Dedifferentiated amniotic fluid mesenchymal stem cell (primary cell): ENCODE results near the gene CBS.
A peak's percentile ranks its signal among the peaks of the same experiment; 100 is the strongest.
"Not testable (repeated sequence)": the region's sequence is repeated elsewhere in the genome, so short reads cannot be mapped to it uniquely, and the experiment has no call there.

Source experiments
- DNase-seq: peaks from one replicate; pipeline ENCODE4 v3.0.0-alpha.2; 2016; ENCODE audit errors: extremely low spot score

CBS gene

DNA sequence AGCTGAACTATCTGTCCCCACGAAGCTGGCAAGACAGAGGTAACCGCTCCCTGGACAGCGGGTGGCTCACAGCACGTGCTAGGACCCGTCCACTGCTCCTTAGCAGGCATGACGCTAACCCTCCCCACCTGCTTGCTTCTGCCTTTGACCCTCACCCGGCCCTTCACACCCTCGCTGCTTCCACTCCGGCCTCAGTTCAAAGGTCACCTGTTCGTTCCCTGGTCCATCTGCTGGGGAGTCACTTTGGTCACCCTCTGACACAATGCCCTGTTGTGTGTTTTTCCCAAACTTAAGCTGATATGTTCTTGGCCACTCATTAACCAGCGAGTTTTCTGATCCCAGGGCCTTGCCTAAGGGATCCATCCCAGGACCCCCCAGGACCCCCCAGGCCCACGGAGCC is 7.6 kb downstream of the CBS start:
- not testable (repeated sequence) for DNase-seq

DNA sequence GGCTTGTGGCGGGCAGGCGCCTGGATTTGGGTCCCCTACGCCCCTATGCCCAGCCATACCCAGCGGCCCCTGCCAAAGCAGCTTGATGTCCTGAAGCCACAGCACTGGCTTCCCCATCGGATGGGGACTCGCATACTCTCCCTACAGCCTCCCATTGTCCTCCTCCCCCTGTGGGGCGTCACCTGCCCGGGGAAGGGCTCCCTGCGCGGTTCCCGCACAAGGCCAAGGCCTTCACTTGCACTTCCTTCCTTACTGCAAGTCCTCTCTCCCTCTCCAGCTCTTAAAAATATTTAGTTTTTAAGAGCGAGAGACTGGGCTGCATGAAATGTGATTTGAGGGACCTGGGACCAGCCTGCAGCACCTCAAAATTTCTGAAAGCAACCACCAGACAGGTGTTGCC is 8.9 kb downstream of the CBS start:
- DNase-seq: not testable (repeated sequence)

DNA sequence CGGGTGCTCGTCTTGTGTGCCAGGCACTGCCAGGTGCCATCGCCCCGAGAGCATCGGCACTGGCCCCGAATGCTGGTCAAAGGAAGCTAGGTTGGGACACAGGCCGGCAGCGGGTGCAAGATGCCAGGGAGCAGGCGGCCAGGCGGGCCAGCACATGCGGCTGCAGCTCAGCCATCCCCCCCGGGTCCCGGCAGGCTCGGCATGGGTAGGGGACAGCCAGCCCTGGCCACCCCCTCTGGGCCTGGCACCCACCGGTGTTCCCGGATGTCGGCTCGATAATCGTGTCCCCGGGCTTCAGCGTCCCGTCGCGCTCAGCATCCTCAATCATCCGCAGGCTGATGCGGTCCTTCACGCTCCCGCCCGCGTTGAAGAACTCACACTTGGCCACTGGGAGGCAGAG is 9.6 kb downstream of the CBS start:
- not testable (repeated sequence) for DNase-seq

DNA sequence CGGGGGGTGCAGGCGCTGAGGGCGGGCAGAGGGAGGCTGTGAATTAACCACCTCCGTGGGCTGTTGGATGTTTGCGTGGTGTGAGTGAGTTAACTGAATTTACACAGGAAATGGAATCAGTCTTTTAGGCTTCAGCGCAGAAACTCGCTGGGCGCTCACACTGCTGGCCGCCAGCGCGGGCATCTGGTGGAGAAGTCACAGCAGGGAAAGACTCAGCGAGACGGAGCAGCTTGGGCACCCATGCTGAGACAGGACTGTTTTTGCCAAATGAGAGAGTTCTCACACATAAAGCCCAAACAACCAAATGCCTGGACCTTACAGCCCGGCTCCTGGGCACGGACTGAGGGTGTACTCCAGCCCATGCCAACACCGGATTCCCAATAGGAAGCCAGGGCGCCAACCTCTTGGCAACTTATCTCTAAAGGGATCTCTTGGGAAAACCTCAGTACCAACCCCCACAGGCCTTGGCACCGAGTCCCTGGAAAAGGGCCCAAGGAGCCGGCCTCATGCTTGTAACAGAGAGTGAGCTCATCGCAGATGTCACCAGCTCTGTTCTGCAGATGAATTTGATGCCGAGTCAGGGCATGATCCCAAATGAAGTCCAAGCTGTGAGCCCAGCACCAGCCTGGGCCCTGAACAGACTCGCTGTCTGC is 11.2 kb downstream of the CBS start:
- not testable (repeated sequence) for DNase-seq

DNA sequence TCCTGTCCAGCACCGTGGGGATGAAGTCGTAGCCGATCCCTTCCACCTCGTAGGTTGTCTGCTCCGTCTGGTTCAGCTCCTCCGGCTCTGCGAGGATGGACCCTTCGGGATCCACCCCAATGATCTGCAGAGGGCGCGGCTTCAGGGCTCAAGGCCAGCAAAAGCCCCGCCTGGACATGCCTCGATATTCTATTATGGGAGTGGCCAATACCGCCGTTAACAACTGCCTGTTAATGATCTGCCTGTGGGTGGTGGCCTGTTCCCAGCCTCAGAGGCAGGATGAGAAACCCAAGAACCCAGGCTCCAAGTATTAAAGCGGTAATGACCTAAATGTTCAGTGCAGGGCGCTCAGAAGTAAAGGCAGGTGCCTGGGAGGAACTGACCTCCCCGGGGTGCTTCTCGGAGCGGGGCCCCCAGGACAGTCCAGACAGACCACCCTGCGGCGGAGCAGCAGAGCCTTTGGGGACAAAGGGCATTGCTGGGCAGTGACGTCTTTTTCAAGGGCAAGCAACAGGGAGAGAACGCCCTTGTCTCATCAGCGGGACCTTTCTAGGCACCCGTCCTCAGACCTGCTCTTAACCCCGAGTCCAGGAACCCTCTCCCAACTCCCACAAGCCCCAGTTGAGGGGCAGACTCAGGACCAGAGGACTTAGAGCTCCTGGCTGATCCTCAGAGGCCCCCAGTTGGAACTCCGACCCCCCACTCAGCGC is 12.5 kb downstream of the CBS start:
- DNase-seq: not testable (repeated sequence)

DNA sequence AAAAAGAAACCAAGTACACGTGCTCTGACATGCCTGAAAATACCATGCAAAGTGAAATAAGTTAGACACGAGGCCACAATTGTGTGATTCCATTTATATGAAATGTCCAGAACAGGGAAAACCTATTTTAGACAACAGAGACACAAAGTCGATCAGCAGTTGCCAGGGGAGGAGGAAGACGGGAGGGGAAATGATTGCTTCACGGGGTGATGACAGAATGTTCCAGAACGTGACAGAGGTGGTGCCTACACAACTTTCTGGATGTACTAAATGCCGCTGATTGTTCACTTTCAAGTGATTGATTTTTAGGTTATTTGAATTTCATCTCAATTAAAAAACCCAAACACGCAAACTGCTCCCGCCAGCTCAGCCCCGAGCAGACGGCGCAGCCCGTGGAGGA is 22.5 kb downstream of the CBS start:
- not testable (repeated sequence) for DNase-seq

DNA sequence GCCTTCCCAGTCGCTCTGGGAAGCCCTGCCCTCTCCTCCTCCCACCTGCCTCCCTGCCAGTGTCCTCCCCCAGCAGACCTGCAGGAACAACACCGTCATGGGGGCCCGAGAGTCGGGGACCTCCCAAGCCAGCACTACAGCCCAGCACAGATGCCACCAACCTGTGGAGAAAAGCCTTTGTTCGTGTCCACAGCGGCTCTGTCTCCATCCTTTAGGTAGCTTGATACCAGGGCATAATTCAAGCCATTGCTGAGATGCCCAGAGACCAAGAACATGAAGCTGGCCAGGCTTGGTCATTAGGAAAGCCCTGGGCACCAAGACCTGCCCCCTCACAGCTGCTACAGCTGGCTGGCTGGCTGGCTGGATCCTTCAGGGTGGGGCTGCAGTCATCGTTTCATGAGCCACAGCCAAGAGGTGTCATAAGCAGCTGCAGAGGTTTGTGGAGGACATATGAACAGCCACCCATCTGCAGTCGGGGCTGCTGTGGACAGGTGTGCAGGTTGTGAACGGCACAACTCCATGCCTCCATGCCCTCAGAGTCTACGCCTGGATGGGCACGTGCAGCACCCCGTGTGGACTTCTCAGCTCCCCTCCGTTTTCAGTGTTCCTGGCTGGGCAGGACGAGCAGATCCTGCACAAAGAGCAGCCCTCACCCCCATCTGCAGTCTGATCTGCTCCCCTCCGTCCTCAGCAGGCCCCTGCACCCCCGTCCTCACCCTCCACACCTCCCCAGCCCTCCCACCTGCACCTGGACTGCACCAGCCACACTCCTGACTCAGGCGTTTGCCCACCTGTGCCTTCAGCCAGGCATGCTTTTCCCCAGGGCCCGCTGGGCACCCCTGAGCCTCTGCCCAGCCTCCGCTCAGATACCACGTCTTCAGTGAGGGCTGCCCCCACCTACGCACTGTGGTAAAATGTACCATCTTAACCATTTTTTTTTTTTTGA is 29.5 kb downstream of the CBS start:
- not testable (repeated sequence) for DNase-seq

DNA sequence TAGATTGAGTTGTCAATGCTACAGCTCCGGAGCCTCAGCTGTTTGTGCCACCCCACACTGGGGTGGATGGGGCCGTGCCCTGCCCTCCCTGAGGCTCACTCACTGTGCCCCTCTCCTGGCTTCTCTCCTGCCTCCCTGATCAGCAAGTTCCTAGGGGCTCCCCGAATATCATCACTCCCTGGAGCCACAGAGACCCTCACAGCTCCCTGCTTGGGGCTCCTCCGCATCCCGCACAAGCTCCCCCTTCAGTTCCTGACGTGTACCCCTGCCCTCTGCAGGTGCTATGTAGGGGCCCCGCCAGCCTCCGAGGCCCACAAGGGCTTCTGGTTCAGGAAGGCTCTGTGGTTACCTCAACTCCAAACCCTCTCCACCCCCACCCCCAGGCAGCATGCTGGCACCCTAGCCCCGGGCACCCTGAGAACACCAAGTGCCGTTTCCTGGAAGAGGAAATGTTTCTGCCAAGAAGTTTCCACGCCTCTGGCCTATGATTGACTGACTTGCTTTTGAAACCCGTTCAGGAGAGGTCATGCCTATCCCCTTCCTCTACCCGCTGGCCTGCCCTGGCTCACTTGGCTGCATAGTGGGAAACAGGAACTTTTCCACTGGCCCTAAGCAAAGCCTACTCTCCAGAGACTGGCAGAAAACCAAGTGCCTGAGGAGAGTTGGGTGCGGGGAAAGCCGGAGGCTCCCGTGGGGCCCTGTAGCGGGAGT is 30.3 kb downstream of the CBS start:
- DNase-seq: not testable (repeated sequence)

DNA sequence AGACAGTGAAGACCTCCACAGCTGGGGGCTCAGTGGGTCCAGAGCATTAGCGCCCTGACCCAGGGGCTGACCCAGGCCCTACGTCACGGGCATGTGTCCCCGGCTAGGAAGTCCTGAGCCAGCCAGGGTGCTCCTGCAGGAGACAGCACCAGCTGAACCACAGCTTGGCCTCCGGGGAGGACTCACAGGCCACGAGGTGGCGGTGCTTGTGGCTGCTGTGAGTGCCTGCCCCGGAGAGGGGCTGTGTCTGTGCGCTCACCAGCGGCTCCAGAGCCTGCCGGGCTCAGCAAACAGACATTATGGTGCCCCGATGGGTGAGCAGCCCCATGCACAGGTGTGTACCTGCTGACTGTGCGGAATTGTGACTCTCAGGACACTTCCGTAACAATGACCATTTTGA is 31.1 kb downstream of the CBS start:
- DNase-seq: not testable (repeated sequence)

DNA sequence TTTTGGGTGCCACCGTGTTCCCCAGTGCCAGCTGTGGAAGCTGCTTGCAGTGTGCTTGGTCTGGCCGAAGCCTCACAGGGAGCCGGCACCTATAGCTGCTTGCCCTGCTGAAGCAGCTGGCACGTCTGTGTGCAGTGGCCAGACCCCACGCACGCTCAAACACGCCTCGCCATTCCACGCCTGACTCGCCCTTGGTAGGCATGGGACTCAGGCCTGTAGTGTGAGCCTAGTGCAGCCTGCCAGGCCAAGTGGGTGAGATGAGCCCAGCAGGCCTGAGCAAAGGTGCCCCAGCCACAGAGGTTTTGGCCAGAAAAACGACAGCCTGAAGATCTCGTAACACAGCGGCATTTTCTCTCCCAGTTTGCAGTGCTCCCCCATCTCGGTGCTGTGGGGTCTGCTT is 32.3 kb downstream of the CBS start:
- not testable (repeated sequence) for DNase-seq

DNA sequence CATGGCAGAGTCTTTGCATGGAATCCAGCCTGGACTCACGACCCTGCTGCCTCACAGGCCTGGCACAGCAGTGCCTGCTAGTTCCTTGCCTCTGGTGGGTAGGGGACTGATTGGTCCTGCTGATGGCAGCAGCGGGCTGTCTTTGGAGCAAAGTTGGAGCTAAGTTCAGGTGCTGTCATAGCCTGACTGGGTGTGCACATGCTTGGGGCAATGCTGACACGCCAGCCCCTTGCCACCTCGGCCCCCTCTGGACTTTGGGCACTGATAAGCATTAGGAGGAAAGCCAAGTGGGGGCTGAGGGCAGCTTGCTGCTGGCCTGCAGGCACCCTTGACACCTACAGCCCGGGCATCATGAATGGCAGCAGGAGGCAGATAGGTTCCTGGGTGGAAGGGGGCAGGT is 33.5 kb downstream of the CBS start:
- not testable (repeated sequence) for DNase-seq

DNA sequence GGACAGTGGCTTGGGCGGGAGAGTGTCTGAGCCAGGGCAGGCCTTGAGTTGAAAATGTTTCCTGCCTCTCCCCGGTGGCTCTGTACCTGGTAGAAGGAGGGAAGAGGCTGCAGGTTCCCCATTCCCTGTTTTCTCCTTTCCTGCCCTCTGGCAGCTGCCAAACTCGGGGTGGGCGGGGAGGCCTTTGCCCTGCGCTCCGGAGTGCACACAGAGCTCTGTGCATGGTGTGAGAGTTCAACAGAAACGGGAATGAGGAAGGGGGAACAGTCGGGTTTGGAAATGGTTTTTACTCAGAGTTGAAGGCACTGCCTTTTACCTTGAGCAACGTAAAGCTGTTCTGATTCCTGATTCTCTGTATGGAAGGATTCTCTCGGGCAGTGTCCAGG is 37.0 kb downstream of the CBS start:
- not testable (repeated sequence) for DNase-seq

DNA sequence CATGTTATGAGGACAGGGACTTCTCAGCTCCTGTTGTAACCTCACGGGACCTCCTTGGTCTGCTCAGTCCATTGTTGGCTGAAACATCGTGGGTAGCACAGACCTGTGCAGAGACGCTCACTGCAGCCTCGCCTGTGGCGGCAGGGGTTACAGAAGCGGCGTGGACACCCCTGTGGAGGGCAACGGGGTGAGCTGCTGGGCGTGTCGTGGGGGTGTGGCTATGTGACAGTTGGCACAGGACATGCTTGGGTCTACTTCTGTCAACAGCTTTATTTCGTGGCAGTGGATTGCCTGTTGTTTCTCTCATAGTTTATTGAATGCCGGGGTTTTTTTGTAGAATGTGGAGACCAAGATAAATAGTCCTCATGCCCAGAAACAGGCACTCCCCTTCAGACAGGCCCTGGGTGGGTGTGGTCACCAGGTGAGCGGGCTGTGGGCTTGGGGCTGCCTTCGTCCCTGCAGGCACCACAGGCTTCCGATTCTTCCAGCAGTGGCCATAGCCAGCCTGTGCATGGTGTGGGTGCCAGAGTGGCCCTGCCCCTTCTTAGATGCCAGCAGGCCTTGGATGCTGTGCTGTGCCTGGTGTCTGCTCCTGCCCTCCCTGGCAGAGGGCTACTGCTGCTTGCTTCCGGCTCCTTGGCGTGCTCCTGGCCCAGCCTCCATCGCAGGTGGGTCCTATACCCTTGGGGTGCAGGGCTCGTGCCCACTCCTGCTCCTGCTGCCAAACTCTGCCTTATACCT is 37.5 kb downstream of the CBS start:
- DNase-seq: not testable (repeated sequence)

DNA sequence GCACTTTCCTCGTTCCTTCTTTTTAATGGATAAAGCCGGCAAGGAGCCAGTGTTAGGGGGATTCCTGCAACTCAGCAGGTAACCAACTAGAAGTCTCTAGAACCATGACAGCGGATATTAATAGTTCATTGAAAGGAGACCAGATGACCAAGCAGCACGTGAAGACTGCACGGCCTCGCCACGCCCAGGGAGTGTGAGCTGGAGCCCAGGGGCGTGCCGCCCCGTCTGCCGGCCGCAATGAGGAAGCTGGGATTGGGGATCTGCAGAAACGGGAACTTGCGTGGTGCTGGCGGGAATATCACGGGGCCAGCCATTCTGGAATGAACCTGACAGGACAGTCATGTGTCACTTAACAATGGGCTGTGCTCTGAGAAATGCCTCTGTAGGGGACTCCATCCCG is 38.7 kb downstream of the CBS start:
- DNase-seq: not testable (repeated sequence)

DNA sequence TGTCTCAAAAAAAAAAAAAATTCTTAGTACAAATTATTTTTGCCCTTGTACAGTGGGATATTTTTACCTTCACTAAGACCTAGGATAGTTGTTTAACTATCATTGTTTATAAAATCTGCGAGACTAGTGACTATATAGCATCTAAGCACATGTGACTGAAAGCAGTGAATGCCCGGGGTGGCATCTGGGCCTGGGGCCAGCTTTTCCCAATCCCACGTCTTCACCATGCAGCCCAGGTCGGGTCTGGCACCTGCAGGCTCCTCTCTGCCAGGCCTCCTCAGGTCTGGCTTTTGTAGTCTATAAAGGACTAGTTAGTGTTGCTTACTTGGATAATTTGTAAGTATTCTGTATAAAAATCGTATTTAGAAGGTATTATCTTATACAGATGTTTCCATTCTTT is 40.8 kb downstream of the CBS start:
- DNase-seq: no peak

DNA sequence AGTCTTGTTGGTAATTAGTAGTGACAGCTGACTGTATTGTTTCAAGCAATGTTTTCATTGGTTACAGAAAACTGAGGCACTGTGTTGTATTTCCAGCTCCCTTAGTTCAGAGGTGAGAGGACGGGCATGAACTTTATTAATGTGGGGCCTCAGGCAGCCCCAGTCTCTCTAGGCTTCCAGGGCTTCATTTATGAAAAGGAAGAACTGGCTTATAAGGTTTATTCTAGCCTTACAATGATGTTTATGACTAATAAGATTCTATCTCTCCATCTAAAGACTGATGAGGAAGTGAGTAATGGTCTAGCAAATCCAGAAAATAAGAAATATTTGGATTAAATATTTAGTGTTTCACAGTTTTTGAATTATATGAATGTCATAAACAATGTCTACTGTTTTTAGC is 41.5 kb downstream of the CBS start:
- no peak for DNase-seq

DNA sequence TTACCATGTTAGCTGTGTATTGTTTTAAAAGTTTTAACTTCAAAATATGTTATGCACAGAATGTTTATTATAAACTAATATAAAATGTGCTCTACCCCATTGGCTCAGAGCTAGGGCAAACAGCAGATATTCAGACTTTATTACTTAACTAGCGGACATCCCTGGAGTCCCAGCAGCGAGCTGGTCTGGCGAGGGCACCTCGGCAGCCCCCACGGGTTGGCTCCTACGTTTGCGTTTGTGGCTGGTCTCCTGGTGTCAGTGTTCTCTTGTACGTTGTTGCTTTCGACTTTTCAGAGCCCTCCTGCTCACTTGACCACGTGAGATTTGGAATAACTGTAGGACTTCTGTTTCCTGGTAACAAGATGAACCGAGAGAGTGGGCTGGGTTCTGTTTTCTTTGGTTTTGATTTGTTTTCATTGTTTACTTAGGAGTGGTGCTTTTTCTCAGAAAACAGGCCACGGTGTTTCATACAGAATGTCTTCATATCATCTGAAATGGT is 44.5 kb downstream of the CBS start:
- DNase-seq: no peak

DNA sequence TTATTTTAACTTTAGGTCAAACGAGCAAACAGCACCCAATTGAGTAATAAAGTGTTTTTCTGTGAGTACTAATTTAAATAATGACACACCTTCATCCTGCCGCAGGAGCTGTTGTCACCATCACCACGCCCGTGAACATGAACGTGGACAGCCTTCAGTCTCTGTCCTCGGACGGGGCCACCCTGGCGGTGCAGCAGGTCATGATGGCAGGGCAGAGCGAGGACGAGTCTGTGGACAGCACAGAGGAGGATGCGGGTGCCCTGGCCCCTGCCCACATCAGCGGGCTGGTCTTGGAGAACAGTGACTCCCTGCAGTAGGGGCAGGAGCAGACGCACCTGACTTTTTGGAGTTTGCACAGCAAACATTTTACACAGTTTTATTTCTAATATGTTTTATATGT is 45.9 kb downstream of the CBS start:
- DNase-seq: no peak

DNA sequence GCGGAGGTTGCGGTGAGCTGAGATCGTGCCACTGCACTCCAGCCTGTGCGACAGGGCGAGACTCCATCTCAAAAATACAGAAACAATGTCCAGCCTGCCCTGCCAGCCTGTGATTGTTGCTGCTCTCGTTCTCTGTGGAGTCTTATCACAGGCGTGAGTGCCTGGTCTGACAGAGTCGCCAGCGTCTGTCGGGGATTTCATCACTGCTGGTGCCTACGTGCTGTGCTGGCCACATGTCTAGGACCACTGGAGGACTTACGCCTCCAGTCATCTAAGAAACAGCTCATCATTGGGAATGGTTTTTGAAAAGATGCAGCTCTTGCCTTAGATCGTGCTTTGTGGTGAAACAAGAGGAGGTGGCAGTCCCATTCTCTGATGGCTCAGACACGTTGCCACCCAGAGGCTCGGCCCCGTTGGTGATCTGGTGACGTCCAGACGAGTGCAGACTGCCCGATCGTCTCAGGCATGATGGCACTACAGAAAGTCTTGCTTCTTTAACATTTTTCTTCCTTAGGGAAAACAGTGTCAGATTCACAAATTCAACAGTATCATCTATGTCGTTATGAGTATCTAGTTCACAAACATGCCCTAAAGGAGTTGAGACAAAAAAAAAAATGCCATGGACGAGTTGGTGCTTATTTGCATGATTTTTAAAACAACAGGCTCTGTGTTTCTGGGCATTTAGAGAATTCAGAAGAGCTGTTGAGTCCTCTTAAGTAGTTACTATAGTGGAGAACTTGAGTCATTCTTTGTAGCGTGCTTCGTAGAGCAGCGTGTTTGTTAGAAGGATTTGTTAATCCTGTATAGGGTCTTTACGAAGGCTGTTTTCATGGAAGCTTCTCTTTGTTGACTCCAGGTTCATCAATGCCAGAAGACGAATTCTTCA is 47.5 kb downstream of the CBS start:
- no peak for DNase-seq

DNA sequence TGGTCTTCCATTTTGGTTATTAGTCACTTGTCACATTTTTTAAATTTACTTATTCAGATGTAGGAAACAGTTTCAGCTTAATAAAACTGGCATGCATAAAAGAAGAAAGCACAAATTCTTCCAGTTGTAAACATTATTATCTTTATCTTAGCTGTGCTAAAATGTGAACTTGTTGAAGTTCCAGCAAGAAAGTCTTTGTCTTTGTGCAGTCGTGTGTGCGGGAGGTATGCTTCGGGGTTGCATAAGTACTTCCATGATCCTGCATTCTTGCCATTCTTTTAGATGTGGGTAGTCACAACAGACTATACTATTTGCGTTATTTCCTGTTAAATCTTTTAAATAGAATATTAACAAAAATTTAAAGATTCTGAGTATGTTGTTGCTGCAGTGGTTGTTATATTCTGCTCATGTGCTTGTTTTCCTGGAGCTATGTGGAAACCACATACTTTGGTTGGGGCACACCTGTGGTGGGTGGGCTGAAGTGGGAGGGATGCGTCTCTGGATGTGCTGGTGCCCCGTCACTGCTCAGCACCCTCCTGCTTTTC is 49.9 kb downstream of the CBS start:
- DNase-seq: peak; percentile 64
